GM21447 (cell line): ENCODE data around the gene ALDH5A1.

Experiments
- ATAC-seq: cut with Tn5 transposase; IDR thresholded peaks from one replicate; pipeline ENCODE4 v1.9.1; 2021; ENCODE audit not compliant: unreplicated experiment

Gene ALDH5A1

DNA sequence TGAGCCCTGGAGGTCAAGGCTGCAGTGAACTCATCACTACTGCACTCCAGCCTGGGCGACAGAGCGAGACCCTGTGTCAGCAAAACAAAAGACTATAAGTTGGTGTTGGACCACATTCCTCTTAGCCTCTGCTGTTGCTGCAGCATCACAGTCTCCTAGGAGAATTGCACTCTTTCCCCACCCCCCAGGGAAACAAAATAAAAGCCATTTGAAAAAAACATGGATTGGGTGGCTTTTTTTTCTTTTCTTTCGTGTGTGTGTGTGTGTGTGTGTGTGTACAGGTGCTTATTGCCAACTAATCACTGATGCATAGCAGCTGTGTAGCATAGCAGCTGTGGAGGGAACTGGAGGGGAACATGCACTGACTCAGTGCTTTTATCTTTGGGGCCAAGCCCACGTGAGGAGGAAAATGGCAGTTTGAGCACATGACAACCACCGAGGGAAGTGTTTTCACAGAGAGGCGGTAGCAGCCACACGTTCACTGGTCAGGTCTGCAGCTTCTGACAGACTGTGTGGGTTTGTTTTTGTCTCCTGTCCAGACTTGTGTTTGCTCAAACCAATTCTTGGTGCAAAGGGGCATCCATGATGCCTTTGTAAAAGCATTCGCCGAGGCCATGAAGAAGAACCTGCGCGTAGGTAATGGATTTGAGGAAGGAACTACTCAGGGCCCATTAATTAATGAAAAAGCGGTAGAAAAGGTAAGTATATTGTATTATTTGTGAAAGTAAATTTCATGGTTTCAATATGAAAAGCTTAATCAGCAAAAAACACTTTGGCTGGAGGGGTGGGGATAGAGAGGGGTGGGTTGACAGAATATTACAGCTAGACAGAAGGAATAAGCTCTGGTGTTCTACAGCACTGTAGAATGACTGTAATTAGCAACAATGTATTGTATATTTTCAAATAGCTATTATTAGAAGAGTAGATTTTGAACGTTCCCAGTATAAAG, 27.7 kb downstream of the ALDH5A1 start:
- peak; percentile 36 for ATAC-seq

GRCh38 chr6:24524329-24524728, 29.6 kb downstream of the ALDH5A1 start:
- no peak for ATAC-seq

GRCh38 chr6:24524805-24525204, 30.0 kb downstream of the ALDH5A1 start:
- ATAC-seq: no peak

DNA sequence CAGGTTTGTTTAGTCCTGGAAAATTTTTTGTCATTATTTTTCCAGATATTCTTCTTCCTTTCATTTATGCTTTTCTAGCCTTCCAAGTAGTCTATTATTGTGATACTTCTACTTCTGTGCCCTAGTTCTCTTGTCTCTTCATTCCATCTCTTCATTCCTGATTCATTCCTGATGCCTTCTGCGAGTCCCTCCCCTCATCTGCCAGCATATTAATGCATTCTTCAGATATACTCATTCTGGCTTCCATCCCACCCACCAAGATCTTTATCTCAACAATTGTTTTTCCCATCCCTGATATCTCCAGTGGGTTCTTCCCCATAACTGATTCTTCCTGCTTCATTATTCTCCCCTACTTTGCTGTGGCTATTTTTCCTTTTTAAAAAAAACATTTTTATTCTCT, 35.2 kb downstream of the ALDH5A1 start:
- no peak for ATAC-seq

DNA sequence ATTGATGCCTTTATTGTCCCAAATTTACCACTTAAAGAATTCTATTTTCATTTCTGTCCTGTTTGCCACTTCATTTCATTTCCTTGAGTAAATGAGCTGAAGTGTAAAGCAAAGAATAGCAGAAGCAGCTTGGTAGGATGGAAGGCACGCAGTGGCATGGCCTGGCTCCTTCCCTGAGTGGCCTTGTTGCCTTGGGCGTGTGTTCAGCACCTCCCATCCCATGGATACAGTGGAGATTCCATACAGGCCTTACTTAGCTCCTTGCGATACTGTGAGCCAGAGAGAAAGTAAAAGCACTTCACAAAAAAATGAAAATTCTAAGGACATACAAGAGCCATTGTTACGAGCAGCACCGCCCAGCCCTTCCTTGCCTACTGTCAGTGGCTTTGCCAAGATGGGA, 39.6 kb downstream of the ALDH5A1 start:
- ATAC-seq: no peak

GRCh38 chr6:24535210-24535609, 40.4 kb downstream of the ALDH5A1 start:
- no peak for ATAC-seq

DNA sequence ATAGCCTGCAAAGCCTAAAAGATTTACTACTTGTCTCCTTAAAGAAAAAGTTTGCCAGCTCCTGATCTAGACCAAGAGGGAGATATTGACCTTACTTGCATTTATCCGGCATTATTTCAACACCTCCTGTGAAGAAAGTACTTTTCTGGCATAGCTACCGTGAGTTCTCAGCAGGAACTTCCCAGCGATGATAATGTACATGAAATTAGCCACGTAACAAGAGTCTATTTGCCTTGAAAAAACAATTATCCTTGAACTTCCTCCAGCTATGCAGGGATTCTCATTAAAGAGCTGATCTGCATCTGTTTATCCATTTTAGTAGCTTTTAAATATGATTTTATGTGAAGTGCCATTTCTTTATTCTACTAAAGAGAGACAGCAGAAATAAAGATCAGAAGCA, 41.7 kb downstream of the ALDH5A1 start:
- no peak for ATAC-seq

DNA sequence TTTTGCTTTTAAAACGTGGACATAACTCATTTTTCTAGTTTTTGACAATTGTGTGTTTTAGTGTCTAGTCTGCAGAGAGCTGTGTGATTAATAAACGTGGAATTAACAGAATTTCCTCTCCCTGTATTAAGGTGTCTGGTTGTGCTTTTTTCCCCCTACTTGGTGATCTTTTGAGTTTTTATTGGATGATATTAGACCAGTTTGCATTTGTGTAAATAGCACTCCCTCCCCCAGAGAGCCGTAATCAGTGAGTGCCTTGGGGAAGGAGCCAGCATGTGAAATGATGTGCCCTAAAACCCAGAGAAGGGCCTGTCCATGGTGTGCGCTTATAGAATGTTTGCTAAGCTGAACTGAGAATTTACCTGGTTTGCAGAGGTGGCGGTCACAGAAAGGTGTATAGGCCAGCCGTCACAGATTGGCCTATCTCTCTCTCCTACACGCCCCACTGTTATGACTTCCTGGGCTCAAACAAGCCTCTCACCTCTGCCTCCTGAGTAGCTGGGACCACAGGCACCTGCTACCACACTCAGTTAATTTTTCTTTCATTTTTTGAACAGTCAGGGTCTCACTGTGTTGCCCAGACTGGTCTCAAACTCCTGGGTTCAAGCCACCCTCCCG, 42.4 kb downstream of the ALDH5A1 start:
- no peak for ATAC-seq

DNA sequence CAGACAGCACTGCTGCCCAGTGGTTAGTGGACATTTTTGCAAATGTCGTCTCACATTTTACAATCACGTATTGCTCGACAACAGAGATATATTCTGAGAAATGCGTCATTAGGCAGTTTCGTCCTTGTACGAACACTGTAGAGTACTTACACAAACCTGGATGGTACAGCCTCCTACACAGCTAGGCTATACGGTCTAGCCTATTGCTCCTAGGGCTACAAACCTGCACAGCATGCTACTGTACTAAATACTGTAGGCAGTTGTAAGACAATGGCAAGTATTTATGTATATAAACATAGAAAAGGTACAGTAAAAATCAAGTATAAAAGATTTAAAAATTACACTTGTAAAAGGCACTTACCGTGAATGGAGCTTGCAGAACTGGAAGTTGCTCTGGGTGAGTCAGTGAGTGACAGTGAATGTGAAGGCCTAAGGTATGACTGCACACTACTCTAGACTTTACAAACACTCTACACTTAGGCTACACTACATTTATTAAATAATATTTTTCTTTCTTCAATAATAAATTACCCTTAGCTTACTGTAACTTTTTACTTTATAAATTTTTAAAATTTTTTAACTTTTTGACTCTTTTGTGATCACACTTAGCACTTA, 43.1 kb downstream of the ALDH5A1 start:
- no peak for ATAC-seq

GRCh38 chr6:24539416-24539815, 44.6 kb downstream of the ALDH5A1 start:
- no peak for ATAC-seq

DNA sequence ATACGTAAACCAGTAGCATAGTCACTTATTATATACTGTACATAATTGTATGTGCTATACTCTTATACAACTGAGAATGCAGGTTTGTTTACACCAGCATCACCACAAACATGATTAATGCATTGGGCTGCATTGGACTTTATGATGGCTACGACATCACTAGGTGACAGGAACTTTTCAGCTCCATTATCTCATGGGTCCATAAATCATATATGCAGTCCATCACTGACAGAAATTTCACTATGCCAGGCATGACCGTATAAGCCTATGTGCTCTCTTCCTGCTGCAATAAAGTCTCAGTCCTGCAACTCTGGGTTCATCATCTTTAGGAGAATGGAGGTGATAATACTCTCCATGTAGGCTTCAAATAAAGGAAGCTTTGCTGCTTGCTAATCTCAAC, 45.4 kb downstream of the ALDH5A1 start:
- no peak for ATAC-seq

DNA sequence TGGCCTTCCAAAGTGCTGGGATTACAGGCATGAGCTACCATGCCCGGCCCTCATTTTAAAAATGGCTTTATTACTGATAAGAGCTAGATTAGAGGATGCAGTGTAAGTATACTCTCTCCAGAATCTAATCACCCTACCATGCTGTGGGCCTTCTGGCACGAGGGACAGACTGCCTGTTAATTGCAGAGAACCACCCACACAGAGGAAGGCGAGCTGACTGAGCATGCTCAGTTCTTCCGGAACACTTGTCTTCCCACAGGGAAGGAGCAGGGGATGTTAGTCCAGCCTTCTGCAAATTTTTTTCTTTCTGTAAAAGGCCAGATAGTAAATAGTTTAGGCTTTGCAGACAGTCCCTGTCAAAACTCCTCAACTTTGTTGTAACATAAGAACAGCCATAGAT, 48.9 kb downstream of the ALDH5A1 start:
- ATAC-seq: no peak

DNA sequence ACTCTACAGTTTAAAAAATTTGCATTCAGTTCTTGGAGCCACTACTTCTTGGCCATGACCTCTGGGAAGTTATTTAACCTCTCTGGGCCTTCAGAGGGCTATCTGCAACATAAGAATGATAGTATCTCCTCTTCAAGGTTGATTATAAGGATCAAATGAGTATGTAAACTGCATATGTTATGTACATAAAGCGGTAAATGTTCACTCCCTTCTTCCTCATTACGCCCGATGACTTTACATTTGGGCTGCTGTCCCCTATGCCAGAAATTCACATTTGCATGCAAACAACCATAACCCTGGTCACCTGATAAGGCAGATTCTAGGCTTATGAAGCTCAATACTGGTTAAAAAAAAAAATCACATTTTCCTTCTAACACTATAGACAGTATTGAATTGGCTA, 50.4 kb downstream of the ALDH5A1 start:
- ATAC-seq: no peak

GRCh38 chr6:24545691-24546090, 50.9 kb downstream of the ALDH5A1 start:
- ATAC-seq: no peak

DNA sequence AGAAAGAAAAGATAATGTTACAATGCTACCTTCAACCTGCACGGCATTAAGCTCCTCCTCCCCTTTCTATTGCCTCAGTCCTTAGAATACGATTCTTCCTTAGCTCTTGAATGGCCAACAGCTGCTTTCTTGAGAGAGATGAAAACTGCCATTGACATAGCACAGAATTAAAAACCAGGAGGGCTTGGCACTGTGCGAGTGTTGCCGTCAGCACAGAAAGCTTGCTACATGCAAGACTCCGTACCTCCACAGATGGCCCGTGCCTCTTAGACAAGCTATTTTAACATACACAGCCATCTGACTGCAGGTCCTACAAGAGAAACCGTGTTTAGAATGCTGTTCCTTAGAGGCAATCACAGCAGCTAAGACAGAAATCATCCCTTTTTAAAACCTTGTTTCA, 51.7 kb downstream of the ALDH5A1 start:
- ATAC-seq: no peak

DNA sequence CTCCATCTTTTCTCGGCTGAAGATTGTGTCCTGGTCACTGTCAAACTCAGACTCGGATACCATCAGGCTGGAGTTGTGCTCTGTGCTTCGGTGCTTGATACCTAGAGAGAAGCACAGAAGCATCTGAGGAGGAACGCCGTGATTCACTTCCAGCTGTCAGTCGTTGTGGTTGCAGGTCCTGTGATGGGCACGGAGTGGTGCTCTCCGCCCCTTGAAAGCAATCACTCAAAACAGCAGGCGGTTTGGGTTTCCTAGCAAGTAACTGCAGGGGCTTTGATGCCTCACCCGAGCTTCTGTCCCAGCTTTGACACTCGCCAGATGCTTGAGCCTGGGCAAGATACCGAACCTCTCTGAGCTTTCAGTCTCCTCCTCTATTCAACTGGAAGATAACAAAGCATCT, 52.5 kb downstream of the ALDH5A1 start:
- no peak for ATAC-seq

DNA sequence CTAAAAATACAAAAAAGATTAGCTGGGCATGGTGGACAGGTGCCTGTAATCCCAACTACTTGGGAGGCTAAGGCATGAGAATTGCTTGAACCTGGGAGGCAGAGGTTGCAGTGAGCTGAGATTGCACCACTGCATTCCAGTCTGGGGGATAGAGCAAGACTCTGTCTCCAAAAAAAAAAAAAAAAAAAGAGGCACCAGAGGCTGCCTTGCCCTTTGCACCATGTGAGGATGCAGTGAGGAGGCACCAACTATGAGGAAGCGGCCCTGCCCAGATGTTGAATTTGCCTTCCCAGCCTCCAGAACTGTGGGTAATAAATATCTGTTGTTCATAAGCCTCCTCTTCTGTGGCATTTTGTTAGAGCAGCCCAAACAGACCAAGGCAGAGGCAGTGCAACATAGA, 54.4 kb downstream of the ALDH5A1 start:
- no peak for ATAC-seq

- no peak for ATAC-seq
Measured at GRCh38 chr6:24549674-24550353, 55.0 kb downstream of the ALDH5A1 start.

GRCh38 chr6:24551139-24551538, 56.4 kb downstream of the ALDH5A1 start:
- no peak for ATAC-seq

DNA sequence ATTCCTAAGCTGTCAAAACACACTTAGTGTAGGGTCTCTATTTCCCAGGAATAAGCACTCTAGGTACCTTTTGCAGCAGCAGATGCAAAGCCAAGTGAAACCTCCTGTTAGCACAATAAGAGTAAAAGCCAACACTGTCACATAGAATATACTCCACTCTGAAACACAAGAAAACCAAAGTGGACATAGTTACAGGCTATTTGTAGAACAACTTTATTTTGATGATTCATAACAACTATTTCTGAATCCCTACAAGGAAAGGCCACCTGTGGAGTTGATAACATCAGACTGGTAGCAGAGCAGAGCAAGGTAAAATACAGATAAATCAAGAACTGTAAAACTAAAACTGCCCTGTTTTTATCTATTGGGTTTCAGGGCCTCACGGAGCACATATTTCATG, 59.7 kb downstream of the ALDH5A1 start:
- no peak for ATAC-seq

DNA sequence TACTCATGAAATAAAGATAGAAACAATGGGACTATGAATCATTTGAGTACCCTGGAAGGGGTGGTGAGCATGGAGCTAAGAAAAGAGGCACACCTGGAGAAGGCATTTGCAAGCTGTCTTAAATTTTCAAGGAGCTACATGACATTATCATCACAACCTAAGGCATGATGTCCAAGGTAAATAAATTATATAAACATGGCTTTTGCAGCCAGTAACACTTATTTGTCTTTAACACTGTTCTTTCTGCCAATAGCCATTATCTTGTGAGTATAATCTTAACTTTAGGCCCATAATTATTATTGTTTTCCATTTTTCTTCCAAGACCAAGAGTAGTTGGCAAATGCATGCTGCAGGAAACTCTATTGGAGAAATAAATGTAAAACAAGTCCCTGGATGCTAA, 63.7 kb downstream of the ALDH5A1 start:
- no peak for ATAC-seq

- no peak for ATAC-seq
Measured at GRCh38 chr6:24564081-24564480, 69.3 kb downstream of the ALDH5A1 start.
